GM12878 (cell line): ENCODE results near the gene TRAF7. TPM values are rescaled to one million over a fixed set of nuclear protein-coding genes. Genes with fewer than 3 reads are reported as not detected.

Source experiments
- ATF7 ChIP-seq: fragments of 450-650 bp; IDR thresholded peaks from 2 replicates; pipeline ENCODE4 v1.6.1; 2016; ENCODE audit warnings: low read depth, mild to moderate bottlenecking
- CBFB ChIP-seq: IDR thresholded peaks from 2 replicates; pipeline ENCODE4 v1.6.1; 2016; ENCODE audit warnings: antibody characterized with exemption, low read depth
- DPF2 ChIP-seq: fragments of 450-650 bp; IDR thresholded peaks from 2 replicates; pipeline ENCODE4 v1.6.1; 2017; ENCODE audit warnings: mild to moderate bottlenecking
- EZH2 ChIP-seq: IDR thresholded peaks from 2 replicates; pipeline ENCODE4 v1.6.1; 2012; ENCODE audit warnings: low read depth, mild to moderate bottlenecking, control low read depth, inconsistent platforms, low read length, borderline replicate concordance; ENCODE audit not compliant: control insufficient read depth
- NFXL1 ChIP-seq: fragments of 450-650 bp; IDR thresholded peaks from 2 replicates; pipeline ENCODE4 v1.6.1; 2017; ENCODE audit warnings: antibody characterized with exemption, mild to moderate bottlenecking, borderline replicate concordance
- NR2C1 ChIP-seq: fragments of 450-650 bp; IDR thresholded peaks from 2 replicates; pipeline ENCODE4 v1.6.1; 2017; ENCODE audit warnings: antibody characterized with exemption, mild to moderate bottlenecking, moderate library complexity
- PAX5 ChIP-seq: IDR thresholded peaks from 2 replicates; pipeline ENCODE4 v1.6.1; 2011; ENCODE audit warnings: low read depth, low read length, borderline replicate concordance
- PAX8 ChIP-seq: fragments of 450-650 bp; IDR thresholded peaks from 2 replicates; pipeline ENCODE4 v1.6.1; 2017; ENCODE audit warnings: mild to moderate bottlenecking, moderate library complexity
- POLR2AphosphoS2 ChIP-seq: IDR thresholded peaks from 2 replicates; pipeline ENCODE4 v1.6.1; 2011; ENCODE audit warnings: low read depth, mild to moderate bottlenecking, low read length, improper control_type of control experiment, moderate library complexity
- SMAD5 ChIP-seq: IDR thresholded peaks from 2 replicates; pipeline ENCODE4 v1.6.1; 2016; ENCODE audit warnings: antibody characterized with exemption, low read depth
- SP1 ChIP-seq: IDR thresholded peaks from one replicate; pipeline ENCODE4 v1.6.1; 2011; ENCODE audit warnings: low read depth, low read length
- TCF7 ChIP-seq: IDR thresholded peaks from 2 replicates; pipeline ENCODE4 v1.6.1; 2014; ENCODE audit warnings: antibody characterized with exemption, borderline replicate concordance
- ZNF217 ChIP-seq: fragments of 450-650 bp; IDR thresholded peaks from 2 replicates; pipeline ENCODE4 v1.6.1; 2017; ENCODE audit warnings: antibody characterized with exemption, mild to moderate bottlenecking
- ZNF384 ChIP-seq: IDR thresholded peaks from 2 replicates; pipeline ENCODE4 v1.6.1; 2012; ENCODE audit warnings: low read depth, mild to moderate bottlenecking, low read length, improper control_type of control experiment, borderline replicate concordance
- polyA plus RNA-seq, 11 experiments: library from polyadenylated mRNA; depleted of rRNA in 4 of 11; unstranded in 6 of 11; stranded (reverse) in 5 of 11; fragments of >200 nt; fragmentation: Nextera tagmentation in 4 of 11; fragmentation: Illumina TruSeq in 1 of 11; extraction: Ambion mirVana in 4 of 11; extraction: Trizol in 1 of 11; gene quantifications; 1 replicate in 1 of 11; 2 replicates in 10 of 11; pipeline versions ENCODE4 v1.2.1 to v1.2.3, GENCODE V29; 2011 to 2016; ENCODE audit warnings: inconsistent platforms in 2 of 11, missing spikeins in 2 of 11, low read depth in 1 of 11
- total RNA-seq, 4 experiments: library from RNA; depleted of rRNA in 3 of 4; stranded (reverse); fragments of >200 nt in 3 of 4; fragmentation: Illumina TruSeq in 1 of 4; extraction: Trizol in 1 of 4; gene quantifications; 2 replicates each; pipeline versions ENCODE4 v1.2.1 to v1.2.3, GENCODE V29; 2013 to 2021

TRAF7 gene
- total and polyA plus RNA-seq, 10 of the 15 experiments (the other 5 are each of a cell fraction or from before 2014, with no cell fraction given) = 0.61 to 87.0 (median 30.0) TPM

- no peak for TF ChIP-seq PAX5
- TF ChIP-seq DPF2 = peak; percentile 64
- TF ChIP-seq NFXL1 = no peak
- no peak for TF ChIP-seq SMAD5
- no peak for TF ChIP-seq TCF7
- no peak for TF ChIP-seq EZH2
- TF ChIP-seq POLR2AphosphoS2 = no peak
- no peak for TF ChIP-seq CBFB
- no peak for TF ChIP-seq NR2C1
- TF ChIP-seq ATF7 = no peak
- peak; percentile 23; the same call in 1 of the 2 replicates for TF ChIP-seq ZNF384
- no peak for TF ChIP-seq PAX8
- no peak for TF ChIP-seq SP1
- TF ChIP-seq ZNF217 = no peak
Measured at GRCh38 chr16:2148714-2149629, 6.6 kb upstream of the TRAF7 start (continued).
